Measurements from ENCODE around the gene TMEM233.

DNA sequence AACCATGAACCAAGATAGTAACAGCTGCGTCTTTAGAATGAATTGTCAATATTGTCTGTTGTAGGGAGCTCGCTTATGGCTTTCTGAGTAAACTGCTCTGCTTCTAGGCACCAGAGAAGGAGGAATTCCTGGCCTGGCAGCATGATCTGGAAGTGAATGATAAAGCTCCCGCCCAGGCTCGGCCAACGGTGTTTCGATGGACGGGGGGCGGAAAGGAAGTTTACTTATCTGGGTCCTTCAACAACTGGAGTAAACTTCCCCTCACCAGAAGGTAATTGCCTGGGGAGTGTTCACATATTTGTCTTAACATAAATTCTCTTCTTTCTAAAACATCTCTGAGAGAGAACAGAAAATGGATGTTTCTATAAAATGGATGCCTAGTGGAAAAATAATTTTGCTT, 78.6 kb downstream of the TMEM233 start:
- TF ChIP-seq CTCF (IDR thresholded peaks at IDR 0.05), result no peak
- no peak for TF ChIP-seq POLR2A (IDR thresholded peaks at IDR 0.05)
- TF ChIP-seq POLR2AphosphoS5 (IDR thresholded peaks at IDR 0.05), result no peak

Data from upper lobe of left lung (tissue), 4 donors.